GM21367 (cell line): Measurements from ENCODE around the gene ZNF521.

ENCODE experiments used
- ATAC-seq: cut with Tn5 transposase; IDR thresholded peaks from one replicate; pipeline ENCODE4 v1.9.1; 2021; ENCODE audit not compliant: unreplicated experiment

ZNF521 gene

DNA sequence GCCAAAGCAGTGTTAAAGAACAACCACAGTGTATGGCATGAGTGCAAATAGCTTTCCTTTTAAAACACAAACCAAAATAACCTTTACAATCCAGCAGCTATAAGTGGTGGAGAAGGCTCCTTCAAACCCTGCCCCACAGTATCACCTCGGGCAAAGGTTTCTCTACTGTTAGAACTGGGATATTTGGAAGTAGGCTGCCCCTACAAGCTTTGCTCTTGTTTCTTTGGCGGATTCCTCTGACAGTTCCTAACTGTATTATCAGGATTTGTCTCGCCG, 214.8 kb downstream of the ZNF521 start:
- ATAC-seq, result no peak

DNA sequence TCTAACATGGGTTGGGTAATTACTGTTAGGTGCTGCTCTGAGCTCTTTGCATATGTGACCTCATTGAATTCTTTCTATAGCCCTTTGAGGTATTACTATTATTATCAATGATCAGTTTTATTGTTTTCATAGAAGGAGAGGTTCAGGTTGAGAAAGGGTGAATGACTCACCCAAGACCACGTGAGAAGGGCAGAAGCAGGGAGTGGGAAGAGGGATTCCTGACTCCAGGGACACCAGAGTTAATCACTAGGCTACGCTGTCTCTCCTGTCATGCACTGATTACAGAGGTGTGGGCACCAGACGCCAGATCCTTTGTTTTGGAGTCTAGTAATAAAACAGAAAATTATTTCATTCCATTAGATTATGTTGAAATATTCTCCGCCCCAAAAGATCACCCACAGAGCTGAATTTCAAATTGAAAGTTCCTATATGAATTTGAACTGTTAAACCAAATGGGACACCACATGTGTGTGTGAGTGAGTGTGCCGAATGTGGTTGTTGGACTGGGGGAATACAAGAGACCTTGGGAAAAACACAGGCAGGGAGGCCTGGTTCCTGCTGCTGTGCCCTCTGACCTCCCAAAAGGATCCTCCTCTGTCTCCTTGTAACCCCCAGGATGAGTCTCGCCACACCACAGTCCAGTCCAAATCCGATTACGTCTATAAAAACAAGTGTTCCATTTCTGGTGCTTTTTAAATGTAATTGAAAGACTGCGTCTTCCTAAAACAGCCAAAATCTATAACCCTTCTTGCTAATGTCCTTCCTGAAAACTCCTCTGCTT, 215.4 kb downstream of the ZNF521 start:
- no peak for ATAC-seq

DNA sequence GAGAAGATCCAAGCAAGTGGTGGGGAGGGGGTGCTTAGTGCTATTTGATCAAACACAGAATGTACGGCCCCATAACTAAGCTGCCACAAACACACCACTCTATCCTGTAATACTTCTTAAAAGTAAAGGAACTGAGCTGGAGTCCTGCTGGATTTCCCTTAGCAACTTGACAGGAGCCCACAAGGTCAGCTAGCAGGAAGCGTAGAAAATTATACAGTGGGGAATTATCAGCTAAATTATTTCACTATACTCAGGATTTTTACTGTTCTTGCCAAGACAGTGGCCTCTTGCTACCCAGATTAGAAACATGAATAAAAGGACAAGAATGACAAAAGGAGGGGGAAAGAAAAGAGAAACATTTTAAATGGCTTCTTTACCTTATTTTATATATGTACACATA, 217.1 kb downstream of the ZNF521 start:
- no peak for ATAC-seq

DNA sequence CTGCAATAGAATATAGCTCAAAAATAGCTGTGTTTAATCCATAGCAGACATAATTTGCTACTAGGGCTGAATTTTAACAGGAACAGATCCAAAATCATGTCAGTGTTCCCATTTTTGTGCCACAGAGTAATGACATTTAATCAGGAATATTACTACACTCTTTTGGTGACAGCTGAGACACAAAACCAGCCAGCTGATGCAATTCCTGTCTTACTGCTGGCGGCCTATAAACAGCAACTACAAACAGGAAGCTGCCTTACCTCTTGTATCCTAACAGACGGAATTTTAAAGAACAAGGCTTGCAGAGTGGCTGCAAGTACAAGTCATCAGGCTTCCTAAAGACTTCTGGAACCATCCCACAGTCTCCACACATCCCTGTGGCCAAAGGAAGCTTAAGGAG, 218.1 kb downstream of the ZNF521 start:
- ATAC-seq, result no peak

DNA sequence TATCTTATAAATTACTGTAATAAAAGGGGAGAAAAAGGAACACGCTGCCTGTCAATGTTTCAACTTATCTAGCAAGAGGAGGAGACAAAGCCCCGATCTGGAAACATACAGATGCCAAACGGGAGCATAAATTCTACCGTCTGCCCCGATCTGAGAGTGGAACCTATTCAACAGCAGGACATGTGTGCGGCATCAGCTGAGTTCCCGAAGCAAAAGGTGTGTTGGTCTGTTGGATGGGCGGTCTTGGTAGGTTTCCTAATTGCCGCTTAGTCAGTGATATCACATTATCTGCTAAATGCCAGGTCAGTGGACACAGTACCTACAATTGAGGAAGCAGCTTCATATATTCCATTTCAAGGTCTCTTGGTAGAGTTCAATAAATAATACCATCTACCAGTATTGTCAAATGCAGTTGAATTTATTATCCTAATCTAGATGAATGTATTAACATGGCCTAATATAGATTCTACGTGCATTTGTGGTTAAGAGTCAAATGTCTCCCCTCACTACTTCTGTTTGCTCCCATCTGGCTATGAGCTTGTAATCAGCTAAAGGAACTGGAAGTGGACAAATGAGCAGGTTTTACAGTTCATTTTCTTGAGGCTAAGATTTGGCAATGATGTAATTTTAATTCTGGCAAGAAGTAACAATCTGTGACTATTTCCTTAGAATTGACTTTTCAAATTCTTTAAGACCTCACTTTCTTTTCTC, 219.0 kb downstream of the ZNF521 start:
- no peak for ATAC-seq

DNA sequence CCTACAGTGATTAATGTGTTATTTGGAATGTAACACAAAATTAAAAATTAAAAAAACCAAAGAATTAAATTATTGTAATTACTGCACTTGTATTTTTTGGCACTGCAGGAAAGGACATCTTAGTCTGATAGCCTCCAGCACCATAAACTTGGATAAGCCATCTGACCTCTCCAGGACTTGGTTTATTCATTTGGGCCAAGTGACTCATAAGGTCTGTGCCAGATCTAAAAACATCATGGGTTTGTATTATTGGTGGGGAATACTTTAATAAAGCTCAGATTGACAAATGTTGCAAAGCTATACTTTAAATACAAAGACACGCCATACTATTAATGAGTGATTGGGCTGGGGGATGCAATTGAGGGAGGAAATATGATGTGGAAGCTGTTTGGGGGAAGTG, 225.2 kb downstream of the ZNF521 start:
- no peak for ATAC-seq

DNA sequence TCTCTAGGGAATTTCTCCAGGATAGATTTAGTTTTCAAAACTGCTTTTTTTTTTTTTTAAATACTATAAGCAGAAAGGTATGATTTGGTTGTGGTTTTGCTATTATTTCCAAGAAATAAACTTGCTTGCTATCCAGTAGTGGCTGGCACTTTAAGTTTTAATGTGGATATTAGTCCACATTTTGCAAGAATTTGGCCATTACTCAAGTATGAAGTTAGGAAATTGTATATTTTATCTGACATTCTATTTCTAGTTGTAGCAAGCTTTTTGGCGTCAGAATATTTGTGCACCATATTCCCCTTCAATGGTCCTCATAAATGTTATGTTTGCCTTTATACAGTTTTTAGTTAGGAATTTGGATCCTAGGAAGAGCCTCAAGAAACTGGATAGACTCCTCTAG, 226.3 kb downstream of the ZNF521 start:
- ATAC-seq, result no peak

DNA sequence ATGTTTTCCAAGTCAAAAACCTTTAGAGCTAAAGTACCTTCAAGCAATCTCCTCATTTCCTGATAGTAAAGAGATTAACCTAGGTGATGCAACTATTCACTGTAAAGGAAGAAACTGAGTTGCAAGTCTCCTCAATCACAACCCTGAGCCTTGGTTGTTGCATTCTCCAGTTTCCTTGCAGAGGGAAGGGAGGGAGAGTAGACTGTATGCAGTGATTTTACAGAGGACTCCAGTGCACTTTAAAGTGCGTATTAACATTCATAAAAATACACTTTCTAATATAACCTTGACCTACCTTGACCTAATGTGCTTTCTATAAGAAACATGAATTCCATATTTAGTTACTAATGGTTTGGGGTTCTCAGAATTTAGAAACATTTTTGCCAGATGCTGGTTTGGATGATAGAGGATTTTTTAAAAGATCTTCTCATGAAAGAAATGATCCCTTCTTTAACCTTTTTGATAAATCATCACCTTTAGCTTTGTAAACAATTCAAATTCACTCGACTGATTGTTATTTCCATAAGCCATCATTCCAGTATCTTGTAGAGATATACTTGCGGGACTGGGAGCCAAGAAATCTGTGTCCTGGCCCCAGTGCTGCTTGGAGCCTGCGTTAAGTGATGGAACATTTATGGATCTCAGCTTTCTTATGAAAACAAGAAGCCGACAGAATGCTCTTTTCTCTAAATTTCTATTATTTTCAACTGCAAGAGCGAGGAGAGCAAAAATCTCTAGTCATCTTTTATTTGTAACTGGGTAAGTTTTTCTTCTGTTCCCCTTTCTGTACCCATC, 228.3 kb downstream of the ZNF521 start:
- no peak for ATAC-seq

DNA sequence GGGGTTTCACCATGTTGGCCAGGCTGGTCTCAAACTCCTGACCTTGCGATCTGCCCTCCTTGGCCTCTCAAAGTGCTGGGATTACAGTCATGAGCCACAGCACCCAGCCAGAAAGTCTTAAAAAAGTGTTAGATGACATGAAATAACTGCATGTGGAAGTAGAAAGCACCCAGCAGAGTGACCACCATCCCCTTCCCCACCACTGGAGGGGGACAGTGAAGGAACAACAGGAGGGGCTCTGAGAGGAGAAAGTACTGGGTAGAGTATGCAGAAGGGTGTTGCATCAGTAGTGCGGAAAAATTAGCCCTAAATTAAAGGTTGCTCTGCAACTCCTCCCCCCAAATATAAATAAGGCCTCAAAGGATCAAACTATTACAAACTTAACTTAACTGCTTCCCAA, 230.5 kb downstream of the ZNF521 start:
- ATAC-seq, result no peak

DNA sequence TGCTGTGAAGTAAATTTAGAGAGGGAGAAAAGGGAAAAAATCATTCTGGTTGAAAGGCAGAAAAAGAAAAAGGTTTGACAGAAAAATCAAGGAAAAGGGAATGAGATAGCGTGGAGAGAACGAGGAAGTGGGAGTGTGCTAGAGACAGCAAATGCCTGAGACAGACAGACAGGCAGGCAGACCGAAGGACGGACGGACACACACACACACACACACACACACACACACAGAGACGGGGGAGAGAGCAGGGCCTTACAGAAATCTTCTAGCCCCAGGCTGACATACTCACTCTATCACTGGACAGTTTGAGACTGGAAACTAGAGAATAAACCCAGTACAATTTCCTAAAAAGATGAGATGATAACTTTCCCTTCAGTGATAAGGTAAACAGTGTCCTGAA, 238.4 kb downstream of the ZNF521 start:
- no peak for ATAC-seq

DNA sequence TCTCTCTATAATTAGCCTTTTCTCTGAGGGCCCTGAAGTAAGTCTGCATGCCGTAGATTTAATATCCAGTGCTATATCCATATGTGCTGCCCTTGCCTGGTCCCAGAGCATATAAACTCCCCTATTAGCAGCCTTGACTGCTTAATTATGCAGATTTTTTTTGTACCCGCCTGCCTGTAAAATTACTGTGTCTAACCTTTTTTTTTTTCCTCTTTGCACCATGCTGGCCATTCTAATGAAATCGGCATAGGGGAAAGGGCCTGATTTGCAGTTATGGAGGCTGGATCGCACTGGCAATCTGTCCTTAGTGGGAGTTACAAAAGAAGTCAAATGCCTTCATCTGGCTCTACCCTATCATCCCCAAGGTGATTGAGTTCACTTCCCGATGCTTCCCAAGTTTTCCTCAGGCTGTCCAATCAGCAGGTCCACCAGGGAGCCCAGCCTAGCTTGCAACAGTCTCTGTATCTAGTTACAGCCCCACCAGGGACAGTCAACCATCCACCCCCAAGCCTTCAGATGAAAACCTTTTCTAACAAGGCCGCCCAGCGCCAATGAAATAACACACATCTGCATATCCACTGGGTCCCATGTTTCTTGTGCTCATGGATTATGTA, 239.0 kb downstream of the ZNF521 start:
- no peak for ATAC-seq

DNA sequence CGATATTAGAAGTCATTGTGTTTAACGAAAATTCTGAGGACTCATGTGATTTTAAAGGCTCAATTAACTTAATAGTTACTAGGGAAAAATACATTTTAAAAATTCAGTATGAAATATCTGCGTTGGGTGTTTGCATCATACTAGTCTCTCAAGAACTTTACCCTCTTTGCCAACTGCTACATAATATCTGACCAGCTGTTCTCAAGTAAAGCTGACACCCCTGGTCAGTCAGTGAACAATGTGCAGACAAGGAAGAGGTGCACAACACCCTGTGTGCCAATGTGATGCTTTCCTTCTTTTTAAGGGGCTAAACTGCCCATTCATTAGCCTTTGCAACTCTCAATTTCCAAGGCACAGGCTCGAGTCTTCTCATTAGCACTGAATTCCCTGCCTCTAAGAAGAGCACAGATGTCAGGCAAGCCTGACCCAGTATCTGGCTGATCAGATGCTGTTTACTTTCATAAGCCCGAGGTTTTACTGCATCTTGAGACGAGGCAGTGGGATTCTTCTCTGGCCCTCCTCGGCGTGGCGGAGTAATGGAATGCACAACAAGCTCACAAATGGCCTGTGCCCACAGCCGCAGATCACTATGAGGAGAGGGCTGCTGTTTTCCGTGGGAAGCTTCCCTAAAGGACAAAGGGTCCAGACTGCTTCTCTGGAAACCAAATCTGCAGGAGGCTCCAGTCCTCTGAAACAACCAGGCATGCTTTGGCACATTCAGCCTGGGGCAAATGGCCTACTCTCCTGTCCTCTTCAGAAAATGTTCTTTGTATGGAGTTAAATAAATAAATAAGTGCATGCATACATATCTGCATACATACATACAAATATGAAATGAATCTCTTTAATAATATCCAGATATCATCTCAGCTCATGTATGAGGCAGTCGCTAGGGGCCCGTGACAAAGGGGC, 240.3 kb downstream of the ZNF521 start:
- no peak for ATAC-seq

DNA sequence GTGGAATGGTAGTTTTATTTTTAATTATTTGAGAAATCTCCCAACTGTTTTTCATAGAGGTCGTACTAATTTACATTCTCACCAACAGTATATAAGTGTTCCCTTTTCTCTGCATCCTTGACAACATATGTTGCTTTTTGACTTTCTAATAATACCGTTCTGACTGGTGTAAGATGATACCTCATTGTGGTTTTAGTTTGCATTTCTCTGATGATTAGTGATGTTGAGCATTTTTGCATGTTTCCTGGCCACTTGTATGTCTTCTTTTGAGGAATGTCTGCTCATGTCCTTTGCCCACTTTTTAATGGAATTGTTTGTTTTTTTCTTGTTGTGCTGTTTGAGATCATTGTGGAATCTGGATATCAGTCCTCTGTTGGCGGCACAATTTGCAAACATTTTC, 242.5 kb downstream of the ZNF521 start:
- ATAC-seq, result no peak

DNA sequence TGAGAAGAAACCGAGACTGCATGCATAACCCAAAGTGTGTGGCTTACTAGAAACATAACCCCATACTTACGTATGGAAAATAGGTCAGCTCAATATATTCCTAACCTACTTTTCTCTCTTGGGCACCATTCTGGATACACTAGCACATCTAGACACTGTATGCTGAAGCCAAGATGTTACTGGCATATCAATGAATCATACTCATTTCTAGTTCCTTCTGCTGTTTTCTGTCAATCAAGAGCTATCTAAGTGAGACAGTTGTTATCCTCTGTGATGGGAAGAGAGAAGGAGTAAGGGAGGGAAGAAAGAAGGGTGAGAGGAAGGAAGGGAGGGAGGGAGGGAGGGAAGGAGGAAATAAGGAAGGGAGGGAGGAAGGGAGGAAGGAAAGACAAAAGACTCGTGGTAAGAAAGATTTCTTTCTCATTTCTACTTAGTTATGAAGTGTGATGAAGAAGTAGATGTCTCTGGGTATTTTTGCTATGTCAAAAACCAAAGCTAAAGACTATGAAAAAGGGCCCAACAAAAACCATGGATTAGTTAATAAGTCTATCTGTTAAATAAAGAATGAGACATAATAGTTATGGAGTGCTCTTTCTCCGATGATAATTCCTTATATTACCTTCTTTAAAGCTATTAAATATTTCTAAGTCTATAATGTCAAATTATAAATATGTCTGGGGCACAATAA, 248.4 kb downstream of the ZNF521 start:
- ATAC-seq, result no peak

DNA sequence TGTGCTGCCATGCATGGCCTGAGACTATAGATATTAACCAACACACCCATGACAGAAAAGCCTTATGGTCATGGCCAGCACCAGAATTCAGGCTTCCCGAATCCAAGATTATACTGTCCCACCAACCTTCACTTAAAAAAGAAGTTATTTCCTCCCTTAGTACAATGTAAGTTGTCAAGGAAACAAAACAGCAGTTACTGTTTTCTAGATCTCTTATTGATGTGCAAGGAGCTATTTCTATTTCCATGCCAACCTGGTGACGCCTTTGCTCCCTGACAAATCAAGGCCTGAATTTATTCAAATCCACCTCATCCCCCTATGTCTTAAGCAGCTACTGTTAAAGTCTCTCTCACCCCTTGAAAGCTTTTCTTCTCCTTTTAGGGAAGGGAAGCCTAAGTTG, 249.3 kb downstream of the ZNF521 start:
- ATAC-seq, result no peak

DNA sequence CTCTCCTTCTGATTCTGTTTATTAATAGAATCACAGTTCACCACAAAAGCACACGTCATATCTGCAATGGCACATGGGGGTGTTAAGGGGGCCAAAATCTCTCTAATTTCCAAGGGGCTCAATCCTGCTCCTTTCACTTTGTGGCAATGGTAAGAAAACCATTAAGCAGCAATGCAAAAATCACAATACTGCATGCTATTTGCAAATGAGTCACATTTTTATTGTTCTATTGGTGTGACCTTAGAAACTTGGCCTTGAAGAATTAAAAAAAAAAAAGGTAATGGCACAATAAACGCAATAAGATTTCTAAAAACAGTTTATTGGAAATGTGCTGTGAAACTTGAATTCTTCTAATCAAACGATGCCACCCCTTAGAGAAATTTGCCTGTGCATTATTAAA, 251.5 kb downstream of the ZNF521 start:
- ATAC-seq, result no peak

DNA sequence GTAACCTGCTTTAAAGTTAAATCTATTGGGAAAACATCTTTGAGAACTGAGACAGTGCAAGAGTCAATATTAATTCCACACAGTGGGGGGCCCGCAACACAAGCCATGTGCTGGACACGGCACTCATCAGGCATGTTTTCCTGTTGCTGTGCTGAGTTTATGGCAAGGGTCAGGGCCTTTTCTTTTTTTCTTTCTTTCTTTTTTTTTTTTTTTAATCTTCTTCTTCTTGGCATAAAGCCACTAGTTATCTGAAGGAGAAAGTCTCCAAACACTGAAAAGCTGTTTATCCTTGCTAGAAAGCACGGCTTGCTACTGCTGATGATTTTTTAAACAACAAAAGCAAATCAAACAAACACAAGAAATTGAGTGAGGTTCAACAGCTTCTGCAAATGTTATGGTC, 252.1 kb downstream of the ZNF521 start:
- ATAC-seq, result no peak

DNA sequence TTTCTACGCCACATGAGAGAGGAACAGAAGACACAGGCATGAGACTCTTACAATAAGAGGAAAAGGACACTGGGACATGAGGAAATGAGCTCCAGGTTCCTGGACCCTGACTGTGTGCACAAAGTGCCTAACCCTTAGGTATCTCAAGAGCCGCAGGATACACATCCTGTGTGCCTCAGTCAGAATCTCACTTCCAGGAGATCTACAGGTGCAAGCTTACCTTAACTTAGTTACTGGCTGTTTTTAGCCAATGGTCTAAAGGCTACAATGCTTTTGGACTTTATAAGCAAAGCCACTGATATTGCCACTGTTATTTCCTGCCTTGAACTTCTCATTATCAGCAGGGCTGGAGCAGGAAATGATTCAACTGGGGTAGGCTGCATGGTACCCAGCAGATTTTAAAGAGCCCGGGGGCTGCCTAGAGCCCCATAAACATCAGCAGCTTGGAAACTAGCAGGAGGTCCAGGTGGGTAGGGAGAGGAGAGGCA, 254.4 kb downstream of the ZNF521 start:
- ATAC-seq, result no peak

DNA sequence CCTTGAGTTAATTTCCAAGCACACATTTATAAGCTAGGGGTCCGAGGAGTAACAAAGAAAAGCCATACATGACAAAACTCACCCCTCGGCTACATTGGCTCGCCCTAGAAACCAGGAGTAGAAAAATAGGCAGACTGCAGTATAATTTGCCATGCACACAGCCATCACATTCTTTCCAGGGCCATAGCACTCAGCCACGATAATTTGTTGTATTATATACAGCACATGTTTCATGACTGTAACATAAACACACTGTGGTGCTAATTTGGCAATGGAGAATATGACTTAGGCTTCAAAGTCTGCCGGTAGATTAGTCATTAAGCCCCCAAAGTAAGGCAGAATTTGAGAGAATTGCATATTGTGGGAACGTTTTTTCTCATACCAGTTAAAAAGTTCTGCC, 254.9 kb downstream of the ZNF521 start:
- ATAC-seq, result no peak

DNA sequence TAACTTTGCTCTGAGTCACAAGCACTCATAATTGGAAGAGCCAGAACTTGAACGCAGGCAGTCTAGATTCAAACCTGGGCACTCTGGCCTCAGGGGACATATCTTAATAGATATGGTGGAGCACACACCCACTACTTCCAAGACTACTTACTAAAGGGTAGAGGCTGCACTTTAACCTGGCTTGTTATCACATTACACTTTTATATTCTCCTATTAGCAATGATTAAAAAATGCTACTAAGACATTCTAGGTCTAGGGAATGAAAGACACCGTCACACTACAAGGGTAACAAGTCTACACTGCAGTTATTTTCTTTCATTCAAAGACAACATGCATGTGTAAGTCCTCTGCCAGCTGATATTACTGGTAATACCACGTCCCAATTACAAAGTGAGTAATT, 258.8 kb downstream of the ZNF521 start:
- no peak for ATAC-seq
